Smooth muscle cell (in vitro differentiated cells): ENCODE measurements around the gene DPPA5. TPM values are rescaled to one million over a fixed set of nuclear protein-coding genes. Genes with fewer than 3 reads are reported as not detected.

Source experiments
- DNase-seq: peaks from one replicate; lab custom pipeline; 2025; ENCODE audit not compliant: unreplicated experiment; lab: John Stamatoyannopoulos, UW
- H2AFZ ChIP-seq: fragments of 200-600 bp; sonication (generic); 2 replicates; pipeline ENCODE4 v1.6.0; 2016; ENCODE audit warnings: antibody characterized with exemption, low read depth, mild to moderate bottlenecking
- H3F3A ChIP-seq: fragments of 200-600 bp; sonication (generic); 2 replicates; pipeline ENCODE4 v1.6.0; 2017; ENCODE audit warnings: antibody characterized with exemption, low read depth
- H3K27ac ChIP-seq: fragments of 200-600 bp; sonication (generic); 2 replicates; pipeline ENCODE4 v1.5.1; 2016; ENCODE audit warnings: low read depth, mild to moderate bottlenecking
- H3K27me3 ChIP-seq: fragments of 200-600 bp; sonication (generic); 2 replicates; pipeline ENCODE4 v1.6.1; 2016; ENCODE audit warnings: low read depth, mild to moderate bottlenecking
- H3K36me3 ChIP-seq: fragments of 200-600 bp; sonication (generic); 2 replicates; pipeline ENCODE4 v1.5.1; 2016; ENCODE audit warnings: low read depth
- H3K4me1 ChIP-seq: fragments of 200-600 bp; sonication (generic); 2 replicates; pipeline ENCODE4 v1.5.1; 2016; ENCODE audit warnings: low read depth
- H3K4me2 ChIP-seq: fragments of 200-600 bp; sonication (generic); 2 replicates; pipeline ENCODE4 v1.6.0; 2016; ENCODE audit warnings: mild to moderate bottlenecking
- H3K4me3 ChIP-seq: fragments of 200-600 bp; sonication (generic); 2 replicates; pipeline ENCODE4 v1.5.1; 2016; ENCODE audit warnings: mild to moderate bottlenecking
- H3K79me2 ChIP-seq: fragments of 200-600 bp; sonication (generic); 2 replicates; pipeline ENCODE4 v1.6.0; 2016; ENCODE audit warnings: low read depth, mild to moderate bottlenecking
- H3K9ac ChIP-seq: fragments of 200-600 bp; sonication (generic); 2 replicates; pipeline ENCODE4 v1.6.0; 2016; ENCODE audit warnings: low read depth
- H3K9me3 ChIP-seq: fragments of 200-600 bp; sonication (generic); replicated peaks from 2 replicates; pipeline ENCODE4 v1.5.1; 2016; ENCODE audit warnings: low read depth
- H4K20me1 ChIP-seq: fragments of 200-600 bp; sonication (generic); 2 replicates; pipeline ENCODE4 v1.6.0; 2016; ENCODE audit warnings: low read depth
- CTCF ChIP-seq: fragments of 200-600 bp; sonication (generic); IDR thresholded peaks from 2 replicates; pipeline ENCODE4 v1.5.1; 2017; ENCODE audit warnings: borderline replicate concordance, mild to moderate bottlenecking, antibody characterized with exemption; ENCODE audit not compliant: insufficient read depth, poor library complexity, severe bottlenecking
- WGBS: methylation state at CpG from one replicate; pipeline ENCODE4 v1.1.7; 2016; ENCODE audit warnings: low lambda C conversion rate; 5-methylcytosine and 5-hydroxymethylcytosine counted together
- polyA plus RNA-seq: library from polyadenylated mRNA; unstranded; fragments of >200 nt; fragmentation: Nextera tagmentation; extraction: Ambion mirVana; gene quantifications from 2 replicates; pipeline ENCODE4 v1.2.1, GENCODE V29; 2016
- total RNA-seq: library from RNA; depleted of rRNA; stranded (reverse); fragments of >200 nt; gene quantifications from 2 replicates; pipeline ENCODE4 v1.2.3, GENCODE V29; 2014

The DPPA5 gene
- total RNA-seq, result not detected in 2 replicates
- polyA plus RNA-seq, result not detected in 2 replicates

- Histone ChIP-seq H2AFZ (no peak within 1 kb of the TSS), H3K4me3 (no peak within 1 kb of the TSS), H3F3A (no peaks in the 10 kb centered on the region), H4K20me1 (no peaks in the 10 kb centered on the region), H3K4me1 (no peaks in the 10 kb centered on the region), H3K9ac (no peak within 1 kb of the TSS), H3K79me2 (no peaks in the 10 kb centered on the region), H3K36me3 (no peaks in the 10 kb centered on the region), H3K27me3 (peaks cover 22% of the 10 kb centered on the region), H3K9me3 (no peaks in the 10 kb centered on the region), H3K27ac (no peak within 1 kb of the TSS), H3K4me2 (no peak within 1 kb of the TSS)
- no peak for TF ChIP-seq CTCF
- 98% methylated on average over 52 of the region's 59 CpGs for WGBS
- DNase-seq, result no peak
These were observed at the start of gene DPPA5 for GRCh38 chr6:73353636-73354593. Gene DPPA5 (minus strand): TSS chr6:73354276. CDS start chr6:73354225, 51 bp downstream.

- no peak overlapping the region for H3K4me2 ChIP-seq
- no peak overlapping the region for H3K27ac ChIP-seq
- no peak overlapping the region for H2AFZ ChIP-seq
- H3K36me3 ChIP-seq, result no peaks in the 10 kb centered on the region
- H3K9ac ChIP-seq, result no peak overlapping the region
- no peaks in the 10 kb centered on the region for H3K27me3 ChIP-seq
- no peaks in the 10 kb centered on the region for H3K79me2 ChIP-seq
- H3K4me1 ChIP-seq, result no peaks in the 10 kb centered on the region
- H4K20me1 ChIP-seq, result no peaks in the 10 kb centered on the region
- no peak overlapping the region for H3K4me3 ChIP-seq
- H3F3A ChIP-seq, result no peaks in the 10 kb centered on the region
- DNase-seq, result no peak
- no peaks in the 10 kb centered on the region for H3K9me3 ChIP-seq
- no peak for TF ChIP-seq CTCF
These were observed 46.6 kb upstream of the DPPA5 start for GRCh38 chr6:73400656-73401055.

GRCh38 chr6:73395875-73396274 lies 41.8 kb upstream of the DPPA5 start:
- no peak for DNase-seq
- H2AFZ ChIP-seq, result no peak overlapping the region
- no peak overlapping the region for H3K9ac ChIP-seq
- no peaks in the 10 kb centered on the region for H3K36me3 ChIP-seq
- no peak overlapping the region for H3K27ac ChIP-seq
- no peak overlapping the region for H3K4me2 ChIP-seq
- H3K27me3 ChIP-seq, result no peaks in the 10 kb centered on the region
- TF ChIP-seq CTCF, result no peak
- no peaks in the 10 kb centered on the region for H4K20me1 ChIP-seq
- no peaks in the 10 kb centered on the region for H3K4me1 ChIP-seq
- H3F3A ChIP-seq, result no peaks in the 10 kb centered on the region
- 95% methylated on average over 10 of the region's 10 CpGs for WGBS
- no peaks in the 10 kb centered on the region for H3K9me3 ChIP-seq
- no peak overlapping the region for H3K4me3 ChIP-seq
- no peaks in the 10 kb centered on the region for H3K79me2 ChIP-seq
